GM12892 (cell line): ENCODE data around the gene SRP68.

Source experiments
- POLR2AphosphoS5 ChIP-seq: IDR thresholded peaks from 2 replicates; pipeline ENCODE4 v1.6.1; 2011; ENCODE audit warnings: low read depth, low read length, control low read depth
- TAF1 ChIP-seq: IDR thresholded peaks from 2 replicates; pipeline ENCODE4 v1.6.1; 2011; ENCODE audit warnings: low read depth, mild to moderate bottlenecking, control low read depth, low read length, borderline replicate concordance

GRCh38 chr17:76087531-76087930 is 15.2 kb upstream of the SRP68 start:
- TF ChIP-seq POLR2AphosphoS5: no peak
- TF ChIP-seq TAF1: no peak
